AML-193 (cell line): ENCODE data around the gene IFT122.
A peak's percentile ranks its signal among the peaks of the same experiment; 100 is the strongest.
"Not testable (repeated sequence)": the region's sequence is repeated elsewhere in the genome, so short reads cannot be mapped to it uniquely, and the experiment has no call there.

Source experiments
- DNase-seq, 2 experiments: peaks; one replicate each; lab custom pipeline; 2025; lab: John Stamatoyannopoulos, UW

The IFT122 gene

GRCh38 chr3:129439817-129440617, at the start of gene IFT122, which contains the start of gene MBD4:
IFT122 (plus strand) TSS chr3:129440224; CDS start chr3:129440331, 107 bp downstream.
MBD4 (minus strand) TSS chr3:129439948; CDS start chr3:129439833, 115 bp downstream.
- peak; percentile 100 for DNase-seq

DNA sequence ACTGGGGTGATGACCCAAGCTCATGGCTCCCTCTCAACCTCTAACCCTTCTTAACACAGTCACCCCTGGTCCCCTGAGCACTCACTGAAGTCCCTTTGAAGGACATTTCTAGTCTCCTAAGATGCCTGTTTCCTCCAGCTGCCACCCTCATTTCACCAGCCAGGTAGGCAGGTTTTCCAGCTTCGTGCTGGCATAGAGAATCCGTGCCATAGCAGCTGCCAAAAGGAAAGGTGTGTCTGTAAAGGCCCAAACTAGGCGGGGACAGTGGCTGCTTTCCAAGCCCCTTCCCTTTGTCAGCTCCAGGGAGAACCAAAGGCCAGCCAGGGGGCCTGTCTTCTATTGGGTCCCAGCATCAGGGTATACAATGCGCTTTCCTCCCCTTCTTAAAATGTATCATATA, 48.4 kb upstream of the IFT122 start:
- DNase-seq = not testable (repeated sequence)

DNA sequence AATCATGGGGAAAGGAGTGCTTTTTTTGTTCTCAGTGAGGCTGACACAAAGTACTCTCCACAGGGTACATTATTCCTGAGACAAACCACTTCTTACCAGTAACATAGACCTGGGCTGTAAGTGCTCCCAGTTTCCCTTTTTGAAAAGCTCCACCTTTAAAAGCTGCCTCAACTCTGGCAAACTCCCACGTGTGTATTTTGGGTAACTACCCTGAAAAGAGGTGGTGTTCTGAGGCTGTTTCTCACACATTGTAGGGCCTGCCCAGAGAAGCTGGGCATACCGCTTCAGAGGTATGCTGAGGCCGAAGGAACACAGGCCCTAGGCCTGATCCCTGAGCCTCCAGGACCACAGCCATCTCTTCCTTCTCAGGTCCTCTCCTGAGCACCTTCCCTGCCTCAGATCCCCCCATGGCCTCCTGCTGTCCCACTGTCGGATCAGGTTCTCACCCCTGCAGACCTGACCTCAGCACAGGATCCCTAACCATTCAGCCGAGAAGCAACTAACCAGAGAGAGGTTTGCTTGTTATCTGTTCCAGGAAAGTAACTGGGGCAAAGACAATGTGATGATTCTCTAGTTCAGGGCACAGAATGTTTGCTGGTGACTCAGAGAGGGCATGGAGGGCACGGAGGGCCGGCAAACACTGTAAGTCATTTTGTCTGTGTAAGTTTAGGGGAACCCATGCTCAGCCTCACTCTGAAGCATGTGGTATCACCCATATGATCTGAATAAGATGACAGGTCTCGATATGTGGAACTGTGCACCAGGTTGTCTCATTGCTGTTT, 47.7 kb upstream of the IFT122 start:
- not testable (repeated sequence) for DNase-seq

DNA sequence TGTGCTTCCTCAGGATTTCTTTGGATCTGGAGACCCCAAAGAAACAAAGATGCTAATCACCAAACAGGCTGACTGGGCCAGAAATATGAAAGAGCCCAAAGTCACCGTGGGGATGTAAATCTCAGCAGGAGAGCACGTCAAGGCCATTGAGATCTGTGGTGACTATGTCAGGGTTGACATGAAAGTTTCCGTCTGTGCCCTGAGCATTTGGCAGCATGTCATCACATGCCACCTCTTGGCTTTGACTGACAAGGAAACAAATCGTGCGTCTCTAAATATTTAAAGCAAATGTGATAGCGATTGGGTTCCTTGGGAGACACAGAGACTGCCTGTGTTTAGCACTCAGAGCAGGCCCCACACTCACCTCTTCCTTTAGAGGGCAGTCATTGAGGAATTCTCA, 46.8 kb upstream of the IFT122 start:
- no peak for DNase-seq

- not testable (repeated sequence) for DNase-seq
Observed at GRCh38 chr3:129393760-129394564, 46.1 kb upstream of the IFT122 start.

DNA sequence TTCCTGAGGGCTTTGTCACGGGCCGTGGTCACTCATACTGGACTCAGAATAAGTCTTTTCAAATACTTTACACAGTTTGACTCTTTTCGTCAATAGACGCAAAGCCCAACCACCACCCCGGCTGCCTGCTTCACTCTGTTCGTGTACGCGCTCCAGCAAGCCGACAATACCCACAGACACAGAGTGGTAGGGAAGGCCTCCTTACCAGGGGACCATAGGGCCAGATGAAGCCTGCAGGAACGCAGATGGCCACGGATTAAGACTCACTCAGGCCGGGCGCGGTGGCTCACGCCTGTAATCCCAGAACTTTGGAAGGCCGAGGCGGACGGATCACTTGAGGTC, 41.2 kb upstream of the IFT122 start:
- peak; percentile 27 to 32 for DNase-seq

GRCh38 chr3:129399145-129399894, 40.7 kb upstream of the IFT122 start:
- DNase-seq = peak; percentile 98

- no peak for DNase-seq
Observed at GRCh38 chr3:129399895-129400357, 40.1 kb upstream of the IFT122 start.

DNA sequence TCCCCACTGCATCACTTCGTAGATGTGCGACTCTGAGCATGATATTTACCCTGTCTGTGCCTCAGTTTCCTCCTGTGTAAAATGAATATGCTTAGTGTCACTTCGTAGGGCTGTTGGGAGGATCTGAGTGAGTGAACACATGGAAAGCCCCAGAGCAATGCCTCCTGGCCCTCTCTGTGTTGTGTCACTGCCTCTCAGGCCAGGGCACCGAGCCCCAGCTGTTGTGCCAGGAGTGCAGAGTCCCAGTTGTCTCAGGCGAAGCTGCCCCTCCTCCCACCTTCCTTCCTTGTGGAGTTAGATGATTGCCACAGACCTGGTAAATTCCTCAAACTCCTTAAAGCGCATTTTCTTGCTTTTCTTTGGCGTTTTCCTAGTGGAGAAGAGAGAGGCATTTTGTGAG, 37.8 kb upstream of the IFT122 start:
- no peak for DNase-seq

- no peak for DNase-seq
Observed at GRCh38 chr3:129402616-129403015, 37.4 kb upstream of the IFT122 start.

DNA sequence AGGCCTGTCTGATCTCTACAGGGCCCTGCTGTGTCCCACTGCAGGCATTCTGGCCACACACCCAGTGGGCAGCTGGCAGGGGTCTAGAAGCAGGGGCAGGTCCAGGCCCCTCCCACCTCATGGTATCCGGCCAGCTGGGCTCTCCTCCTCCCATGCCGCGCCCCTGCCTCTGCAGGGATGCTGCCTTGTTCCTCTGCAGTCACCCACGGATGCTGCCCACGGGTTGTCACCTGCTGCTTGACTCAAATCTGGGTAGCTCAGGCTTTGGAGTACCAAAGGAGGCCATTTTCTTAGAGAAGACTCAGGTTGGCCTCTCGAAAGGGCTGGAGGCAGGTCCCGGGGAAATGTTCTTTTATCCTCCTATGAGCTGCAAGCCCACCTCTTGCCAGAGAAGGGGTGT, 36.6 kb upstream of the IFT122 start:
- no peak for DNase-seq

DNA sequence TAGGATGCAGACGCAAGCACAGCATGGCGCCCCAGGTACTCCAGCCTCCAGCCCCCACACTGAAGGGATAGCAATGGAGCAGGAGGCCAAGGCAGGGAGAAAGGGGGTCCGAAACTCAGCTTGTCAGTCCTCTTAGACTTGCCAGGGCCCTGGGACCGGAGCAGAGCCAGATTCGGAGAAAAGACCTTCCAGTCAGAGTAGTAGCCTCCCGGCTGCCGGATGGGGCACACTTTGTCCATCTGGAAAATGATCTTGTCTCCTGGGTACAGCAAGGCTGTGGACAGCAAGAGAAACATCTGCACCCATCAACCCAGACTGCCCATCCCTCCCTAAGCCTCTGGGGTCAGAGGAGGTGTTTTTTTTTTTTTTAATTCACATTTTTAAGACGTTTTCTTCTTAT, 35.9 kb upstream of the IFT122 start:
- DNase-seq = no peak

- DNase-seq = no peak
Observed at GRCh38 chr3:129404610-129405009, 35.4 kb upstream of the IFT122 start.

DNA sequence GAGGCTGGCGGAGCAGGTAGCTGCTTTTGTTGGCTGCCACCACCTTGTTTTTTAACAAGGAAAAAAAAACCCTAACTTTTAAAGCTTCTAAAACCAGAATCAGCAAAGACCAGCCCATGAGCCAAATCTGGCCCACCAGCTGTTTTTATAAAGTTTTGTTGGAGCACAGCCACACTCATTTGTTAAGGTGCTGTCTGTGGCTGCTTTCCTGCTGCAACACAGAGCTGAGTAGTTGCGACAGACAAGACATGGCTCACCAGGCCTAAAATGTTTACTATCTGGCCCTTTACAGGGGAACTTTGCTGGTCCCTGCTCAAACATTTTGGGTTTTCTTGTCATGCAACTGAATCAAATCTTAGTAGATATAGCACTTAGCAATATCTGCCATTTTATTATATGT, 30.5 kb upstream of the IFT122 start:
- peak; percentile 60 to 74 for DNase-seq

DNA sequence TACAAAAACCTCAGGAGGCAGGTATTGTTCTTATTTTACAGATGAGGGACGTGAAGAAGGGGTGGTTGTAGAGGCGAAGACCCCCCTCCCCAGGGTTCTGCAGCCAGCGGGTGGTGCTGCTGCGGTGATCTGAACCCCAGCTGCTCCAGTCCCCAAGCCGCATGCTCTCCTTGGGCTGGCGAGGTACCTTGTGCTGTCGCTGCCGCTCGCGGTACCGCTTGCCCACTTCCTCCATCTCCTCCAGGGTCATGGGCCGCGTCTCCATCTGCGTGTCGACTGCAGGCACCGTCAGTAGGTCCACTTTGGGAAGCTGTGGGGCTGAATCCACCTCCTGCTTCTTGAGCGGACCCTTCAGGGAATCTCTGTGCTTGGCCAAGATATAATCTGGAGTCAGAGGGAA, 29.1 kb upstream of the IFT122 start:
- DNase-seq = no peak

GRCh38 chr3:129412542-129413198, 27.4 kb upstream of the IFT122 start:
- no peak for DNase-seq

DNA sequence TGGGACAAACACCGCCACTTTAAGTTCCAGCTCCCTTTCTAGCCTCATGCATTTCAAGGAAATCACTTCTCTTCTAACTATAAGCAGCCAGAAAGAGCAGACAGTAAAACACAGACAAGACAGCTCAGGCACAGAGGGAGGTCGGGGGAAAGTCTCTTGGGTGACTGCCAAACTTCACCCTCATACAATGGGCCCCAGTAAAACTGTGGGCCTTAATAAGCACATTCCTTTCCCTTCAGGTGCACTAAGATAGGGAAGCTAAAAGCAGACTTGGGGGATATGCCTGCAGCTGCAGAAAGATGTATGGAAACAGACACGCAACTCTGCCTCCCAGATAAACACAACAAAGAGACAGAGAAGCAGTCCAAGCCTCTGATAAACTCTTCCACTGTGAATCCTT, 26.8 kb upstream of the IFT122 start:
- DNase-seq = not testable (repeated sequence)

DNA sequence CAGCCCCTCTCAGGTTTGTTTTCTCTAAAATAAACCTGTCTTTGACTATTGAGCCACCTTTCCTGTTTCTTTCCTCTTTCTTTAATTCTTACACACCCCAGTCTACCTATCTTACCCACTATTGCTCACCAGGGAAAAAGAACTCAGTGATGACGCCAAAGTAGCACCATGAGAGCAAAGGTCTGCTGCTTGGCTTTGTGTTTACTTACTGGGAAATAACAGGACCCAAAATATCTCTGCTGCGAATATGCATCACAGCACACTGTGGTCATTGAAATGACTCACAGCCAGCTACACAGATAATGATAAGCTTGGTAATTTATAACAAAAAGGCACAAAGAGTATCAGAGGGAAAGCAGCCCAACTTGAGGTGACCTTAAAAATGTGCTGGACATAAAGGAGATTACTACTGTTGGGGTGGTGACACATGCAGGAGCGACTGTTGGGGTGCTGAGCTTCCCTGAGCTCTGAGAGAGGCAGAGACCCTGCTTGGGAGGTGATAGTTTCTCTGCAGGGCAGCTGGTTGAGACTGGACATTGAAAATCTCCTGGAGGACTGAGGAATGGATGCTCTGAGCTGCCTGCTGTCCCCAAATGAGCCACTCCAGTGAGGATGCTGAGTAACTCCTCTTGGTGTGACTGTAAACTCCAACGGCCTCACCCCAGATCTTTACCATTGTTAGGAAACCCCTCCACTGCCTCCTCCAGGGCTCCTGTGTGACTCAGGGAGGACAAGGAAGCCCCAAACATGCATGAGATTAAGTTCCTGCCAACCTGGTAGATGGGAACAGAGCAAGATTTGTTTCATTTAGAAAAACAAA, 26.1 kb upstream of the IFT122 start:
- no peak for DNase-seq

GRCh38 chr3:129415378-129415777, 24.6 kb upstream of the IFT122 start:
- no peak for DNase-seq

DNA sequence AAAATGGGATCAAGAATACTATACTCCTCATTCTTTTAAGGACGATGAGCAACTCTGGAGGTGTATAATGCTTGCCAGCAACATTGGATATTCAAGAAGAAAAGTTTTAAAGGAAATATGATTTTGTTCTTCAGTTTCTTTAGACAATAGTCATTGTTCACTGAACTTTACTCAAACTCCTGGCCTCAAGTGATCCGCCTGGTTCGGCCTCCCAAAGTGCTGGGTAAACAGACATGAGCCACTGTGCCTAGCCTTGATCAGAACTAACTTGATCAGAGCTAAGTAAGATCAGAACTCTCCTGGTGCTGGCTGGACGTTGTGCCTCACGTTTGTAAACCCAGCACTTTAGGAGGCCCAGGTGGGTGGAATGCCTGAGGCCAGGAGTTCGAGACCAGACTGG, 24.2 kb upstream of the IFT122 start:
- no peak for DNase-seq
